HG02642 (cell line): ENCODE measurements around the gene CYB561D2.
"Not testable (repeated sequence)": the region's sequence is repeated elsewhere in the genome, so short reads cannot be mapped to it uniquely, and the experiment has no call there.

Experiments
- ATAC-seq: cut with Tn5 transposase; IDR thresholded peaks from one replicate; pipeline ENCODE4 v1.9.1; 2021; ENCODE audit warnings: mild to moderate bottlenecking; ENCODE audit not compliant: unreplicated experiment, poor library complexity

Gene CYB561D2

GRCh38 chr3:50350527-50351322 lies at the start of gene CYB561D2, which contains the start of gene NPRL2:
CYB561D2 (plus strand) TSS chr3:50350862; CDS start chr3:50351434, 572 bp downstream.
NPRL2 (minus strand) TSS chr3:50350775; CDS start chr3:50350652, 123 bp downstream.
- ATAC-seq = peak; percentile 85

GRCh38 chr3:50302095-50303012 lies 48.3 kb upstream of the CYB561D2 start:
- no peak for ATAC-seq

GRCh38 chr3:50303013-50303815 lies 47.4 kb upstream of the CYB561D2 start, which contains the start of gene HYAL1:
HYAL1 (minus strand) TSS chr3:50303574; CDS start chr3:50302956, 618 bp downstream.
- no peak for ATAC-seq

- ATAC-seq = no peak
Measured at GRCh38 chr3:50304601-50305000, 46.1 kb upstream of the CYB561D2 start.

GRCh38 chr3:50312041-50312440 lies 38.6 kb upstream of the CYB561D2 start:
- not testable (repeated sequence) for ATAC-seq

- no peak for ATAC-seq
Measured at GRCh38 chr3:50314342-50314741, 36.3 kb upstream of the CYB561D2 start.

- no peak for ATAC-seq
Measured at GRCh38 chr3:50314816-50315215, 35.8 kb upstream of the CYB561D2 start.

GRCh38 chr3:50316657-50317242 lies 33.9 kb upstream of the CYB561D2 start:
- no peak for ATAC-seq

- no peak for ATAC-seq
Measured at GRCh38 chr3:50317300-50317699, 33.4 kb upstream of the CYB561D2 start.

- ATAC-seq = no peak
Measured at GRCh38 chr3:50318163-50318562, 32.5 kb upstream of the CYB561D2 start.

GRCh38 chr3:50318615-50319014 lies 32.0 kb upstream of the CYB561D2 start:
- no peak for ATAC-seq

- ATAC-seq = no peak
Measured at GRCh38 chr3:50319181-50319893, 31.3 kb upstream of the CYB561D2 start.

GRCh38 chr3:50319894-50320625 lies 30.6 kb upstream of the CYB561D2 start:
- ATAC-seq = no peak

GRCh38 chr3:50320853-50321335 lies 29.8 kb upstream of the CYB561D2 start:
- ATAC-seq = peak; percentile 53

GRCh38 chr3:50321336-50322114 lies 29.1 kb upstream of the CYB561D2 start:
- peak; percentile 85 for ATAC-seq

- no peak for ATAC-seq
Measured at GRCh38 chr3:50322115-50322385, 28.6 kb upstream of the CYB561D2 start.

GRCh38 chr3:50322386-50323091 lies 28.1 kb upstream of the CYB561D2 start, which contains the start of gene HYAL2:
HYAL2 (minus strand) TSS chr3:50322745; CDS start chr3:50320489, 2,256 bp downstream.
- no peak for ATAC-seq
